DND-41 (cell line): ENCODE data around the gene TRPM1.

Source experiments
- ATAC-seq: fragments of 200-7000 bp; cut with Tn5 transposase; 3 replicates; pipeline ENCODE4 v1.9.1; 2021; ENCODE audit warnings: low read depth; ENCODE audit not compliant: insufficient read depth
- DNase-seq: peaks from one replicate; pipeline ENCODE4 v3.0.0-alpha.2; 2020
- H2AFZ ChIP-seq: 2 replicates; pipeline ENCODE4 v1.6.0; 2012; ENCODE audit warnings: low read depth, low read length
- H3K27ac ChIP-seq: 2 replicates; pipeline ENCODE4 v1.5.1; 2012; ENCODE audit warnings: low read length, inconsistent platforms
- H3K27me3 ChIP-seq: fragments of 200-600 bp; sonication (generic); 2 replicates; pipeline ENCODE4 v1.6.0; 2012; ENCODE audit warnings: low read length, mild to moderate bottlenecking, inconsistent platforms; ENCODE audit not compliant: insufficient read depth, poor library complexity
- H3K36me3 ChIP-seq: 2 replicates; pipeline ENCODE4 v1.5.1; 2012; ENCODE audit warnings: low read length, inconsistent platforms; ENCODE audit not compliant: insufficient read depth
- H3K4me1 ChIP-seq: 2 replicates; pipeline ENCODE4 v1.5.1; 2012; ENCODE audit warnings: mild to moderate bottlenecking, low read length; ENCODE audit not compliant: insufficient read depth
- H3K4me2 ChIP-seq: 2 replicates; pipeline ENCODE4 v1.6.0; 2012; ENCODE audit warnings: mild to moderate bottlenecking, moderate library complexity, low read length, inconsistent platforms; ENCODE audit not compliant: insufficient read depth
- H3K4me3 ChIP-seq, 2 experiments: fragments of 200-600 bp in 1 of 2; shearing (Covaris generic) in 1 of 2; 2 replicates each; pipeline ENCODE4 v1.5.1; 2012 to 2016; ENCODE audit warnings: inconsistent platforms in 2 of 2, low read length in 2 of 2, mild to moderate bottlenecking in 2 of 2, low read depth in 1 of 2, moderate library complexity in 1 of 2
- H3K79me2 ChIP-seq: 2 replicates; pipeline ENCODE4 v1.6.0; 2012; ENCODE audit warnings: low read length, inconsistent platforms; ENCODE audit not compliant: insufficient read depth
- H3K9ac ChIP-seq: 2 replicates; pipeline ENCODE4 v1.6.0; 2012; ENCODE audit warnings: low read depth, mild to moderate bottlenecking, inconsistent platforms, low read length, moderate library complexity
- H3K9me3 ChIP-seq: 2 replicates; pipeline ENCODE4 v1.5.1; 2012; ENCODE audit warnings: low read length, moderate library complexity, mild to moderate bottlenecking, inconsistent platforms; ENCODE audit not compliant: insufficient read depth, severe bottlenecking
- H4K20me1 ChIP-seq: 2 replicates; pipeline ENCODE4 v1.6.0; 2012; ENCODE audit warnings: low read length; ENCODE audit not compliant: insufficient read depth
- EZH2 ChIP-seq: IDR thresholded peaks from 3 replicates; pipeline ENCODE4 v1.6.1; 2012; ENCODE audit warnings: borderline replicate concordance, low read depth, mild to moderate bottlenecking, moderate library complexity, low read length, inconsistent platforms; ENCODE audit not compliant: severe bottlenecking
- TF ChIP-seq, protein P1 (sequence below): IDR thresholded peaks from 2 replicates; pipeline ENCODE4 v1.5.1; 2012; ENCODE audit warnings: borderline replicate concordance, low read length, moderate library complexity, mild to moderate bottlenecking; ENCODE audit not compliant: poor library complexity, severe bottlenecking; ENCODE audit errors: extremely low read depth

TRPM1 gene

DNA sequence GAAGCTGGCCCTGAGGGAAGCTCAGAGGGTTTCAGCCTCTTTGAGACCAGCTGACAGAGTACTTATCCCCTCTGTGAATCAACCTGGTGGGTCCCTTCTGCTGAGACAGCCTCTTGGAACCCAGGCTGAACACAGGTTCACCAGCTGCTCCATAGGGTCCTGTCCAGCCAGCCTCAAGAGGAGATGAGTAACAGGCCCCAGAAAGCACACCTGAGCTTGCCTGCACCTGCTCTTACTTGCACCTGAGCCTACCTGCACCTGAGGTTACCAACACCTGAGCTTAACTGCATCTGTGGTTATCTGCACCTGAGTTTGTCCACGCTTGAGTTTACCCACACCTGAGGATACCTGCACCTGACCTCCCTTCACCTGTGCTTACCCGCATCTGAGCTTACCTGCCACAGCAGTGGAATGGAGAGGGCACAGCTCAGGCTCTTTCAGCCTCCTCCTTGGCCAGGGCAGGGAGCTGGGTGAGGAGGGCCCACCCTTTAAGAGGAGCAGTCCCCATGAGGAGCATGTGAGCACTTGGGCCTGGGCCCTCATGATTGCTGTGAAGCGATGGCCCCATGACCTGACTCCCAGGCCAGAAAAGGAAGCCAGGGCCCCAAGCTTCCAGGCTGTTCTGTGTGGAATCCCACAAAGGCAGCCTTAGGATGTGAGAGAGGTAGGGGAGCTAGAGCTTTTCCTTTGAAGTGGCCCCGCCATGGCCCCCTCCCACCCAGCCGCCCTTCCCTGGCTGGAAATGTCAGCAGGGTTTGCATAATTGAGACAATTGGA, at the start of gene TRPM1:
Gene TRPM1, minus strand, starts transcription at position 464 of the 777 bp plus-strand sequence. CDS start 20,370 bp downstream, outside the sequence.
- Histone ChIP-seq H2AFZ (no peak within 1 kb of the TSS), H3K9me3 (no peaks in the 10 kb centered on the region), H3K27me3 (no peaks in the 10 kb centered on the region), H3K9ac (no peak within 1 kb of the TSS), H3K27ac (no peak within 1 kb of the TSS), H3K4me1 (no peaks in the 10 kb centered on the region), H3K36me3 (no peaks in the 10 kb centered on the region), H3K79me2 (no peaks in the 10 kb centered on the region), H3K4me2 (no peak within 1 kb of the TSS), H3K4me3 (no peak within 1 kb of the TSS), H4K20me1 (no peaks in the 10 kb centered on the region)
- DNase-seq (no peak), ATAC-seq (no peak)
- TF ChIP-seq EZH2, result no peak
- TF ChIP-seq, protein P1, sequence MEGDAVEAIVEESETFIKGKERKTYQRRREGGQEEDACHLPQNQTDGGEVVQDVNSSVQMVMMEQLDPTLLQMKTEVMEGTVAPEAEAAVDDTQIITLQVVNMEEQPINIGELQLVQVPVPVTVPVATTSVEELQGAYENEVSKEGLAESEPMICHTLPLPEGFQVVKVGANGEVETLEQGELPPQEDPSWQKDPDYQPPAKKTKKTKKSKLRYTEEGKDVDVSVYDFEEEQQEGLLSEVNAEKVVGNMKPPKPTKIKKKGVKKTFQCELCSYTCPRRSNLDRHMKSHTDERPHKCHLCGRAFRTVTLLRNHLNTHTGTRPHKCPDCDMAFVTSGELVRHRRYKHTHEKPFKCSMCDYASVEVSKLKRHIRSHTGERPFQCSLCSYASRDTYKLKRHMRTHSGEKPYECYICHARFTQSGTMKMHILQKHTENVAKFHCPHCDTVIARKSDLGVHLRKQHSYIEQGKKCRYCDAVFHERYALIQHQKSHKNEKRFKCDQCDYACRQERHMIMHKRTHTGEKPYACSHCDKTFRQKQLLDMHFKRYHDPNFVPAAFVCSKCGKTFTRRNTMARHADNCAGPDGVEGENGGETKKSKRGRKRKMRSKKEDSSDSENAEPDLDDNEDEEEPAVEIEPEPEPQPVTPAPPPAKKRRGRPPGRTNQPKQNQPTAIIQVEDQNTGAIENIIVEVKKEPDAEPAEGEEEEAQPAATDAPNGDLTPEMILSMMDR, result no peak

DNA sequence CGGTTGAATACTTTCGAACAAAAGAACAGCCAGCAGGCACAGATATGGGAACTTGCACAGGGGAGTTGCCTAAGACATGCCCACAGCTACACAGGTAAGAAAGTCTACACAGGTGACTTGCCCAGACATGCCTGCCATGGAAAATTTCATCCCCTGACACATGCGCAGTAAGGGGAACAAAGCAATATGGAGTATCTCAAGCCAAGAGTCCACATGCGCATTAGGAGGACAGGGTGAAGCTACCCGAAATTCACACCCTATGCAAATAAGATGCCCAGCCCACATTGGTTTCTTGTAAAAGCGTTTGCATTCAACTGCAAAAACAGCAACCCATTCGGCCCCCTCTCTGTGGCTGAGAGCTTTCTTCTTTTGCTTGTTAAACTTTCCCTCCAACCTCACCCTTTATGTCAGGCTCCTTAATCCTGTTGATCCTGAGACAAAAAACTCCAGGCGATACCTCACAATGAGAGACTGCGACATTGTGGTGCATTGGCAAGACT, 49.3 kb upstream of the TRPM1 start:
- no peak overlapping the region for H3K9ac ChIP-seq
- H3K27ac ChIP-seq, result no peak overlapping the region
- H4K20me1 ChIP-seq, result no peaks in the 10 kb centered on the region
- H2AFZ ChIP-seq, result no peak overlapping the region
- no peak overlapping the region for H3K4me3 ChIP-seq
- H3K4me2 ChIP-seq, result no peak overlapping the region
- no peak for DNase-seq
- H3K79me2 ChIP-seq, result no peaks in the 10 kb centered on the region
- H3K27me3 ChIP-seq, result no peaks in the 10 kb centered on the region
- H3K4me1 ChIP-seq, result no peaks in the 10 kb centered on the region
- no peak for ATAC-seq
- H3K36me3 ChIP-seq, result no peaks in the 10 kb centered on the region
- H3K9me3 ChIP-seq, result no peaks in the 10 kb centered on the region
- TF ChIP-seq, protein P1, result no peak
- TF ChIP-seq EZH2, result no peak

DNA sequence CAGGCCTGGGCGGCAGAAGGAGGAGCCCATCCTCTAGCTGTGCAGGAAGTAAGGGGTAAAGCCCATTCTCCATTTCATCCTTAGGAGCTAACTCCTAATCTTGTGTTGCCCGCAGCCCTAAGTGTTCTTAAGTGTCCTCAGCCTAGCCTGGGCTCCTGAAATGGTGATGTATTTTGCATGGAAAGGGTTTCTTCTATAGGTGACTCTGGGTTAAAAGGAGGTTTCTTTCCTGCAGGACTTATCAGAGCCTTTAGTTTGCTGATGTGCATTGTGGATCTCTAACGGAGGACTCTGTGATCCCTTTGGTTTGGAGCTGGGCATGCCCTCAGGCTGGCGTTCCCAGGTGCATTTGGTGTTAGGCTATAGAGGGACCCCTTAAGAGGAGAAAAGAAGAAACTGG, 48.5 kb upstream of the TRPM1 start:
- Histone ChIP-seq H3K4me3 (no peak overlapping the region), H2AFZ (no peak overlapping the region), H3K27me3 (no peaks in the 10 kb centered on the region), H3K9ac (no peak overlapping the region), H4K20me1 (no peaks in the 10 kb centered on the region), H3K36me3 (no peaks in the 10 kb centered on the region), H3K4me1 (no peaks in the 10 kb centered on the region), H3K27ac (no peak overlapping the region), H3K4me2 (no peak overlapping the region), H3K79me2 (no peaks in the 10 kb centered on the region), H3K9me3 (no peaks in the 10 kb centered on the region)
- DNase-seq, result no peak
- no peak for ATAC-seq
- TF ChIP-seq, protein P1, result no peak
